ENCODE results near the gene OAS1.

OAS1 gene

DNA sequence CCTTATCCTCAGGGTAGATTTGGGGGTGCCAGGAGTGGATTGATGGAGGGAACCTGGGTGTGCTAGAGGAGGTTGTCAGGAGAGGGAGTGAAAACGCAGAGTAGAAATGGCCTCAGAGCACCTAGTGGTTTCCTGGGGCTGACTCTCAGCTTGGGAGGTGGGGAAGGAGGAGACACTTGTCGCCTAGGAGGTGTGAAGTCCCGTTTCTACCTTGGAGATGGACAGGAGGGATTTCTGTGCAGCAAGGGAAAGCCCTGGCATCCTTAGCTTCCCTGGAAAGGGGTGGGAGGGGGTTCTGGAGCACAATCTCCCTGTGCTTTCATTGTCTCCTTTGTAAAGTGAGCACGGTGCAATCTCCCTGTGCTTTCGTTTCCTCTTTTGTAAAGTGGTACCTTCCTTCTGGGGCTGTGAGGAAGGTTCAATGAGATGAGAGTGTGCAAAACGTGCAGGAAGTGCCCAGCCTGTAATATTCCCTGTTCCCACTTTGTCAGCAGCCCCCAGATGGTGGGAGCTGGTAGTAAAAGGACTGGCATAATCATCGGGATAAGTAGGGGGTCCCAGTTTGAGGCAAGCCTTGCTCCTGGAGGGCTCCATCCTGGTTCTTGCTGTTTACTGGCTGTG, 33.1 kb downstream of the OAS1 start:
- DNase-seq (ENCODE audit: low read depth), result no peak
- H3K4me3 ChIP-seq (ENCODE audit: low read length), result no peak overlapping the region

DNA sequence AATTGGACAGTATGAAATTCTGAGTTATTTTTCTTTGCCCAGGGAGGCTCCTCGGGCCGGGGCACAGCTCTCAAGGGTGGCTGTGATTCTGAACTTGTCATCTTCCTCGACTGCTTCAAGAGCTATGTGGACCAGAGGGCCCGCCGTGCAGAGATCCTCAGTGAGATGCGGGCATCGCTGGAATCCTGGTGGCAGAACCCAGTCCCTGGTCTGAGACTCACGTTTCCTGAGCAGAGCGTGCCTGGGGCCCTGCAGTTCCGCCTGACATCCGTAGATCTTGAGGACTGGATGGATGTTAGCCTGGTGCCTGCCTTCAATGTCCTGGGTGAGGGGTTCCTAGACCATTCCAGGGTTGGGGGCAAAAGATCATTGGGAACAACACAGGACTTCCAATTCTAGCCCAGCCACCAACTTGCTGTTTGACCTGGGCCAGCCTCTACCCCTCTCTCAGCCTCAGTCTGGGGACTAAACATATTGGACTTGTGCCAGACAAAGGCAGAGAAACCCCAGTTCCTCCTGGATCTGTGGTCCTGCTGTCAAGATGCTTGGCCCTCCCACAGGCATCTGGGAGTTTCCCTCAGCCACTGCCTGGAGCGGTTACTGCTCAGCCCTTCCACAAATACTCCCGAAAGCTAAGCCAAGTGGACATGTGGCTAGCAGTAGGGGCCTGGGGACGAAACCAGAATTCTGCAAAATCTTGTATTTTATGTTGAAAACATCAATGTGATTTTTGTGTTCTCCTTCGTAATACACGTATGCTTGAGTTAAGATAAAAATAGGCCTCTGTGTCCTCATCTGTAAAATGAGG, 35.0 kb downstream of the OAS1 start:
- no peak for DNase-seq (ENCODE audit: low read depth)
- TF ChIP-seq, protein P1, sequence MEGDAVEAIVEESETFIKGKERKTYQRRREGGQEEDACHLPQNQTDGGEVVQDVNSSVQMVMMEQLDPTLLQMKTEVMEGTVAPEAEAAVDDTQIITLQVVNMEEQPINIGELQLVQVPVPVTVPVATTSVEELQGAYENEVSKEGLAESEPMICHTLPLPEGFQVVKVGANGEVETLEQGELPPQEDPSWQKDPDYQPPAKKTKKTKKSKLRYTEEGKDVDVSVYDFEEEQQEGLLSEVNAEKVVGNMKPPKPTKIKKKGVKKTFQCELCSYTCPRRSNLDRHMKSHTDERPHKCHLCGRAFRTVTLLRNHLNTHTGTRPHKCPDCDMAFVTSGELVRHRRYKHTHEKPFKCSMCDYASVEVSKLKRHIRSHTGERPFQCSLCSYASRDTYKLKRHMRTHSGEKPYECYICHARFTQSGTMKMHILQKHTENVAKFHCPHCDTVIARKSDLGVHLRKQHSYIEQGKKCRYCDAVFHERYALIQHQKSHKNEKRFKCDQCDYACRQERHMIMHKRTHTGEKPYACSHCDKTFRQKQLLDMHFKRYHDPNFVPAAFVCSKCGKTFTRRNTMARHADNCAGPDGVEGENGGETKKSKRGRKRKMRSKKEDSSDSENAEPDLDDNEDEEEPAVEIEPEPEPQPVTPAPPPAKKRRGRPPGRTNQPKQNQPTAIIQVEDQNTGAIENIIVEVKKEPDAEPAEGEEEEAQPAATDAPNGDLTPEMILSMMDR (IDR thresholded peaks at IDR 0.05; ENCODE audit: insufficient read depth, low read depth, low read length, missing control alignments), result no peak
- H3K4me3 ChIP-seq (ENCODE audit: low read length), result no peak overlapping the region

More for the DNA sequence above, 33.1 kb downstream of the OAS1 start:
- TF ChIP-seq, protein P1 (IDR thresholded peaks at IDR 0.05; ENCODE audit: insufficient read depth, low read depth, low read length, missing control alignments), result no peak

DNA sequence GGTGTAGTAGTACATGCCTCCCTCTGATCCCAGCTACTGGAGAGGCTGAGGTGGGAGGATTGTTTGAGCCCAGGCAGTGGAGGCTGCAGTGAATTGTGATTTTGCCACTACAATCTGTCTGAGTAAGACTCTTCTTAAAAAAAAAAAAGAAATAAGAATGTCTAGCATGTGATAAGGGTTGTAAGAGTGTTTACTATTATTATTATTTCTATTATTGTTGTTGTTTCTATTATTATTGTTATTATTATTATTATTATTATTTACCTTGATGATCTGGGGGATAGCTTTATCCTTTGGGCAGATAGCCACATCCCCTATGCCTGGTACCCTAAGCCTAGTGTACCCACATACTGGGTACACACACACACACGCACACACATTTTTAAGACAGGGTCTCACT, 35.8 kb downstream of the OAS1 start:
- TF ChIP-seq, protein P1 (IDR thresholded peaks at IDR 0.05; ENCODE audit: insufficient read depth, low read depth, low read length, missing control alignments), result no peak
- no peak for DNase-seq (ENCODE audit: low read depth)
- H3K4me3 ChIP-seq (ENCODE audit: low read length), result no peak overlapping the region

DNA sequence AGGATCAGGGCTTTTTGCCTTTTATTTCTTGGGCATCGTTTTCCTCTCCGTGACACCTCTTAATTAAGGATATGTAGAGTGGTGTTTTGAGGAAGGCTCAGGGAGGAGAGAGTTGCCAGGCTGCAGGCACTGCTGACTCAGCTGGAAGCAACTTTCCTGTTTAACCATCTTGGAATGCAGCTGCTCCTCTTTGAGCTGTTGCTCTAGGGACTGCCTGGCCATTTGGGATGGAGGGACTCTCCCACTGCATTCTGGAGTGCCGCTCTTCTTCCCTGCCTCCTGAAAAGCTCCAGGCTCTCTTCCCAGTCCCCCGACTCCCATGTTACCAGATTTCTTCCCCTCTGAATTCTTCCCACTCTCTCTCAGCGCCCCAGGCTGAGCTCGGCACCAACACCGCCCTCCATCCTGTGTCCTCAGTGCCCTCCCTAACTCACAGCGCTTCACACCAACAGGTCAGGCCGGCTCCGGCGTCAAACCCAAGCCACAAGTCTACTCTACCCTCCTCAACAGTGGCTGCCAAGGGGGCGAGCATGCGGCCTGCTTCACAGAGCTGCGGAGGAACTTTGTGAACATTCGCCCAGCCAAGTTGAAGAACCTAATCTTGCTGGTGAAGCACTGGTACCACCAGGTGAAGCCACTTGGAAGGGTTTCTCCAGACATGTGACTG, 37.4 kb downstream of the OAS1 start:
- peak; percentile 60 for DNase-seq (ENCODE audit: low read depth)
- TF ChIP-seq, protein P1 (IDR thresholded peaks at IDR 0.05; ENCODE audit: insufficient read depth, low read depth, low read length, missing control alignments), result no peak
- H3K4me3 ChIP-seq (ENCODE audit: low read length), result no peak overlapping the region

DNA sequence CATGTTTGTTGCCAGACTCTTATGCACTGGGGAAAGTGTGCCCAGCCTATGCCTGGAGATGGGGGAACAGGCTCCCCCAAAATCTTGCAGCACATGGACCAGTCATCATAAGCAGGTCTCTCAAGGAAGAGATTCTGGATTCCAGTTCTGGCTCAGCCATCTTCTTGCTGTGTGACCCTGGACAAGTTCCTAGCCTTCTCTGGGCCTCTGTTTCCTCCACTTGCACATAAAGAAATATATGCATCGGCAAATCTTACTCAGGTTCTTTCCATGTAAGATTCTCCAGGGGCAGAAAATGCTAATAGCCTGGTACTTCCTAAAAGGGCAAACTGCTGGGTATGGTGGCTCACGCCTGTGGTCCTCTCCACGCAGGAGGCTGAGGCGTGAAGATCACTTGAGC, 38.8 kb downstream of the OAS1 start:
- no peak for DNase-seq (ENCODE audit: low read depth)
- H3K4me3 ChIP-seq (ENCODE audit: low read length), result no peak overlapping the region
- TF ChIP-seq, protein P1 (IDR thresholded peaks at IDR 0.05; ENCODE audit: insufficient read depth, low read depth, low read length, missing control alignments), result no peak

DNA sequence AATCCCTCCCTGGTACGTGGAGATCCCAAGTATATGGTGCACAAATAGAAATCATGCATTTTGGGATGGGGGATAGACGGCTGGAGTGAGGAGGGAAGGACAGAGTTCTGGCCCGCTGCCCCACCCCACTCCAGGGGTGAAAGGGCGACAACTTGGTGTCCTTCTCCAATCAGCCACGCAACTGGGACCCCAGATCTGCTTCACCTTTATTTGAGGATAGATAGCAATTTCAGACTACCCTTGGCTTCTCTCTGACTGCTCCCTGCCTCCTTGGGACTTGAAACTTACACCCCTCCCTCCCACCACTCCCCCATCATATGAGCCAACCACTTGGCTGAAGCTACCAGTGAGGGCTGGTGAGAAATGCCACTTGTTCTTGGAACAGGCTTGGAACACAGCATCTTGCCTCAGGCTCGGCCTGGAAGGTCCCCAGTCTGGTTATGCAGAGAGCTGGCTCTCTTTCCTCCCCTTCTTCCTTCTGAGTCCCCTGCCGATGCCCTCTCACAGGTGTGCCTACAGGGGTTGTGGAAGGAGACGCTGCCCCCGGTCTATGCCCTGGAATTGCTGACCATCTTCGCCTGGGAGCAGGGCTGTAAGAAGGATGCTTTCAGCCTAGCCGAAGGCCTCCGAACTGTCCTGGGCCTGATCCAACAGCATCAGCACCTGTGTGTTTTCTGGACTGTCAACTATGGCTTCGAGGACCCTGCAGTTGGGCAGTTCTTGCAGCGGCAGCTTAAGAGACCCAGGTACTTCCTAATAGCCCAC, 39.7 kb downstream of the OAS1 start:
- no peak for DNase-seq (ENCODE audit: low read depth)
- H3K4me3 ChIP-seq (ENCODE audit: low read length), result no peak overlapping the region
- TF ChIP-seq, protein P1 (IDR thresholded peaks at IDR 0.05; ENCODE audit: insufficient read depth, low read depth, low read length, missing control alignments), result no peak
